Cardiac fibroblast (primary cell): ENCODE measurements around the gene GNL1.
"Not testable (repeated sequence)": the region's sequence is repeated elsewhere in the genome, so short reads cannot be mapped to it uniquely, and the experiment has no call there.

ENCODE experiments used
- DNase-seq, 2 donors: peaks; one replicate each; pipeline versions ENCODE4 v3.0.0 to v3.0.0-alpha.2; 2010; ENCODE audit warnings: low read depth in 2 of 2
- H3K4me3 ChIP-seq, 2 donors: replicated peaks in 1 of 2; 1 replicate in 1 of 2; 2 replicates in 1 of 2; pipeline ENCODE4 v1.5.1; 2011; ENCODE audit warnings: low read depth in 2 of 2, low read length in 2 of 2, mild to moderate bottlenecking in 2 of 2, moderate library complexity in 1 of 2
- CTCF ChIP-seq: IDR thresholded peaks from one replicate; pipeline ENCODE4 v1.5.1; 2011; ENCODE audit warnings: low read depth, mild to moderate bottlenecking, low read length, inconsistent platforms

Gene GNL1

GRCh38 chr6:30510419-30511168 is 45.7 kb downstream of the GNL1 start:
- no peak overlapping the region for H3K4me3 ChIP-seq
- TF ChIP-seq CTCF, result no peak
- no peak for DNase-seq

GRCh38 chr6:30508890-30509736 is 47.2 kb downstream of the GNL1 start:
- no peak for TF ChIP-seq CTCF
- DNase-seq, result peak; percentile 59 to 63
- no peak overlapping the region for H3K4me3 ChIP-seq

GRCh38 chr6:30507849-30508827 is 48.2 kb downstream of the GNL1 start:
- TF ChIP-seq CTCF, result no peak
- no peak overlapping the region for H3K4me3 ChIP-seq
- no peak for DNase-seq

GRCh38 chr6:30500421-30501355 is 55.6 kb downstream of the GNL1 start:
- DNase-seq, result peak; percentile 65 to 66
- no peak for TF ChIP-seq CTCF
- H3K4me3 ChIP-seq, result no peak overlapping the region

GRCh38 chr6:30498705-30499104 is 57.6 kb downstream of the GNL1 start:
- H3K4me3 ChIP-seq, DNase-seq: not testable (repeated sequence)

- no peak for DNase-seq
These were observed 58.6 kb downstream of the GNL1 start for GRCh38 chr6:30497714-30498113.

GRCh38 chr6:30497261-30497599 is 59.1 kb downstream of the GNL1 start:
- H3K4me3 ChIP-seq, DNase-seq: not testable (repeated sequence)

More at GRCh38 chr6:30497714-30498113, 58.6 kb downstream of the GNL1 start:
- no peak overlapping the region for H3K4me3 ChIP-seq
- no peak for TF ChIP-seq CTCF
